ENCODE measurements around the gene WNT11. TPM values are rescaled to one million over a fixed set of nuclear protein-coding genes. Genes with fewer than 3 reads are reported as not detected.
A peak's percentile ranks its signal among the peaks of the same experiment; 100 is the strongest.

The WNT11 gene
- total RNA-seq, 1 donor from 2014 or later = 0.37 TPM

DNA sequence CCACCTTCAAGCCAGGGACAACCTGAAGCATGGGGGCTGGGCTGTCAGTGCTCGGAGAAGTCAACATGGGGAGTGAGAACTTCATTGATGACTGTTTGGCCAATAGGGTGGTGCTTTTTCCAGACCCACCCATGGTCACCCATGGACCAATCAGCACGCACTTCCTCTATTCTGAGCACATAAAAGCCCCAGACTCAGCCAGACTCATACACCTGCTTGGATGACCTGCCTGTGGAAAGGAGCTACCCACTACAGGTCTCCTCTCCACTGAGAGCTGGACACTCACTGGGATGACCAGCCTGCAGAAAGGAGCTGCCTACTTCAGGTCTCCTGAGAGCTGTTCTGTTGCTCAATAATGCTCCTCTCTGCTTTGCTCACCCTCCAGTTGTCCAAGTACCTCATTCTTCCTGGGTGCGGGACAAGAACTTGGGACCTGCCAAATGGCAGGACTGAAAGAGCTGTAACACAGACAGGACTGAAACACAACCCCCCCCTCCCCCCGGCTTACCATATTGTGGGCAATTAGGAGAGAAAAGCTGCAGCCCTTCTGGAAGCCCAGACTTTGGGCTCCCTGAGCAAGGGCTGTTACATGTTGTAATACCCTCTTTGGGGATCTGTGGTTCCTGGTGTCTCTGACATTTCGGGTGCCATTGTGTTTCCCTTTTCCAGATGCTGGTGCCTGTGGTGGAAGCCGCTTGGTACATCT is 44.4 kb upstream of the WNT11 start:
- Mint-ChIP-seq H3K4me1 (ENCODE audit: low read depth, unreplicated experiment) (peaks cover 10% of the 10 kb centered on the region), H3K36me3 (ENCODE audit: unreplicated experiment) (no peaks in the 10 kb centered on the region), H3K27me3 (ENCODE audit: unreplicated experiment) (peaks cover 7% of the 10 kb centered on the region), H3K4me3 (ENCODE audit: unreplicated experiment) (no peak overlapping the region), H3K9me3 (ENCODE audit: unreplicated experiment) (peaks cover 9% of the 10 kb centered on the region), H3K27ac (ENCODE audit: unreplicated experiment) (no peak overlapping the region)
- TF ChIP-seq CTCF (IDR thresholded peaks at IDR 0.05; ENCODE audit: partially characterized antibody, unreplicated experiment) = no peak
- no peak for DNase-seq

DNA sequence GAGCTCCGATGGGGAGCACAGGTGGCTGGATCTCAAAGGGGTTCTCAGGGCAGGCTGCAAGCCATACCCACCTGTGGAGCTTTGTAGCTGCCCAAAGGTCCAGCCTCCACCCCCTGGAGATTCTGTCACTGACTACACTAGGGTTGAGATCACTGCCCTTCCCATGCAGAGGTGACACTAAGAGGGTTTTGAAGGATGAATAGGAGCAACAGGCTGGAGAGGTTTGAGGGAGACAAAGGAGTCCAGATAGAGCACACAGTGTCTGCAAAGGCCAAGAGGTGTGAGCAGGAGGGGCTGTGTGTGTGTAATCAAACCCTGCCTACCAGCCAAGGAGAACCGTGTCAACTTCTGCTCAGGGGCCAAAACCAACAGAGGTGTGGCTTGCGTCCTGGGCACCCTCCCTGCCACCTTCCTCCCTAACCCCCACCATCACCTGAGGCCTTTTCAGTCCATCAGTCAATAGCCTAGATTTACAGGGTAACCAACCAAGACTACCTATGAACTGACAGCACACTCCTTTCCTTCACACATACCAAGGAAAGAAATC is 43.0 kb upstream of the WNT11 start:
- Mint-ChIP-seq H3K4me3 (ENCODE audit: unreplicated experiment) (no peak overlapping the region), H3K27ac (ENCODE audit: unreplicated experiment) (no peak overlapping the region), H3K4me1 (ENCODE audit: low read depth, unreplicated experiment) (peaks cover 10% of the 10 kb centered on the region), H3K36me3 (ENCODE audit: unreplicated experiment) (no peaks in the 10 kb centered on the region), H3K27me3 (ENCODE audit: unreplicated experiment) (peaks cover 8% of the 10 kb centered on the region), H3K9me3 (ENCODE audit: unreplicated experiment) (peaks cover 9% of the 10 kb centered on the region)
- TF ChIP-seq CTCF (IDR thresholded peaks at IDR 0.05; ENCODE audit: partially characterized antibody, unreplicated experiment) = no peak
- no peak for DNase-seq

- peaks cover 8% of the 10 kb centered on the region for H3K27me3 Mint-ChIP-seq (ENCODE audit: unreplicated experiment)
- DNase-seq = no peak
- H3K9me3 Mint-ChIP-seq (ENCODE audit: unreplicated experiment) = peaks cover 6% of the 10 kb centered on the region
- peaks cover 11% of the 10 kb centered on the region for H3K4me1 Mint-ChIP-seq (ENCODE audit: low read depth, unreplicated experiment)
- H3K36me3 Mint-ChIP-seq (ENCODE audit: unreplicated experiment) = no peaks in the 10 kb centered on the region
- H3K27ac Mint-ChIP-seq (ENCODE audit: unreplicated experiment) = no peak overlapping the region
- TF ChIP-seq CTCF (IDR thresholded peaks at IDR 0.05; ENCODE audit: partially characterized antibody, unreplicated experiment) = peak; percentile 31
- no peak overlapping the region for H3K4me3 Mint-ChIP-seq (ENCODE audit: unreplicated experiment)
Observed at GRCh38 chr11:76248210-76248609, 41.9 kb upstream of the WNT11 start.

- peaks cover 8% of the 10 kb centered on the region for H3K27me3 Mint-ChIP-seq (ENCODE audit: unreplicated experiment)
- peaks cover 4% of the 10 kb centered on the region for H3K4me1 Mint-ChIP-seq (ENCODE audit: low read depth, unreplicated experiment)
- no peak for TF ChIP-seq CTCF (IDR thresholded peaks at IDR 0.05; ENCODE audit: partially characterized antibody, unreplicated experiment)
- H3K36me3 Mint-ChIP-seq (ENCODE audit: unreplicated experiment) = no peaks in the 10 kb centered on the region
- DNase-seq = no peak
- H3K9me3 Mint-ChIP-seq (ENCODE audit: unreplicated experiment) = peaks cover 5% of the 10 kb centered on the region
- no peak overlapping the region for H3K27ac Mint-ChIP-seq (ENCODE audit: unreplicated experiment)
- H3K4me3 Mint-ChIP-seq (ENCODE audit: unreplicated experiment) = no peak overlapping the region
Observed at GRCh38 chr11:76247091-76247490, 40.8 kb upstream of the WNT11 start.

GRCh38 chr11:76246271-76246933 is 40.1 kb upstream of the WNT11 start:
- Mint-ChIP-seq H3K9me3 (ENCODE audit: unreplicated experiment) (peaks cover under 1% of the 10 kb centered on the region), H3K36me3 (ENCODE audit: unreplicated experiment) (no peaks in the 10 kb centered on the region), H3K4me1 (ENCODE audit: low read depth, unreplicated experiment) (peaks cover 1% of the 10 kb centered on the region), H3K27ac (ENCODE audit: unreplicated experiment) (no peak overlapping the region), H3K4me3 (ENCODE audit: unreplicated experiment) (no peak overlapping the region), H3K27me3 (ENCODE audit: unreplicated experiment) (peaks cover 8% of the 10 kb centered on the region)
- TF ChIP-seq CTCF (IDR thresholded peaks at IDR 0.05; ENCODE audit: partially characterized antibody, unreplicated experiment) = no peak
- no peak for DNase-seq

Data from glutamatergic neuron (in vitro differentiated cells).